H1 (cell line): ENCODE results near the gene EFCAB6. TPM values are rescaled to one million over a fixed set of nuclear protein-coding genes. Genes with fewer than 3 reads are reported as not detected.

Experiments used
- CTCF ChIA-PET: fragments of 300-600 bp; sonication (Branson Sonifier 250); formaldehyde crosslinking; loops from one replicate; lab custom pipeline; 2021; ENCODE audit not compliant: partially characterized antibody; lab: Charles Lee
- POLR2A ChIA-PET: fragments of 300-600 bp; sonication (Branson Sonifier 250); formaldehyde crosslinking; loops from one replicate; lab custom pipeline; 2021; ENCODE audit warnings: inconsistent platforms; ENCODE audit not compliant: partially characterized antibody; lab: Charles Lee
- DNase-seq, 2 experiments: peaks; one replicate each; pipeline versions ENCODE4 v3.0.0 to v3.0.0-alpha.2; 2010 to 2022; ENCODE audit warnings: low spot score in 2 of 2, low read depth in 1 of 2, mixed read lengths in 1 of 2
- FAIRE-seq: peaks from 2 replicates; lab custom pipeline; 2011; peaks lifted over from hg19 to GRCh38; lab: Jason Lieb, UNC
- H2AFZ ChIP-seq: 2 replicates; pipeline ENCODE4 v1.8.1; 2012; ENCODE audit warnings: low read length, inconsistent platforms
- H2AK5ac ChIP-seq: 2 replicates; pipeline ENCODE4 v1.6.1; 2013; ENCODE audit warnings: low read depth, low read length
- H2BK120ac ChIP-seq: replicated peaks from 2 replicates; pipeline ENCODE3; 2013; ENCODE audit warnings: low read depth, low read length, inconsistent platforms
- H2BK12ac ChIP-seq: 2 replicates; pipeline ENCODE4 v1.6.1; 2013; ENCODE audit warnings: low read depth, low read length
- H2BK15ac ChIP-seq: 2 replicates; pipeline ENCODE4 v1.6.1; 2013; ENCODE audit warnings: low read length
- H2BK20ac ChIP-seq: 2 replicates; pipeline ENCODE4 v1.6.1; 2013; ENCODE audit warnings: low read length
- H2BK5ac ChIP-seq: 2 replicates; pipeline ENCODE4 v1.6.1; 2013; ENCODE audit warnings: low read depth, low read length
- H3K14ac ChIP-seq: 2 replicates; pipeline ENCODE4 v1.6.1; 2013; ENCODE audit warnings: inconsistent platforms; ENCODE audit not compliant: insufficient read length
- H3K18ac ChIP-seq: 2 replicates; pipeline ENCODE4 v1.6.1; 2013; ENCODE audit warnings: low read length; ENCODE audit errors: extremely low read depth
- H3K23ac ChIP-seq: 2 replicates; pipeline ENCODE4 v1.6.1; 2013; ENCODE audit warnings: inconsistent platforms; ENCODE audit not compliant: insufficient read length
- H3K23me2 ChIP-seq: 2 replicates; pipeline ENCODE4 v1.6.1; 2013; ENCODE audit warnings: low read depth, low read length
- H3K27ac ChIP-seq: 2 replicates; pipeline ENCODE4 v1.6.1; 2011; ENCODE audit warnings: low read depth, low read length, inconsistent platforms
- H3K27me3 ChIP-seq, 4 experiments: replicated peaks in 1 of 4; 1 replicate in 1 of 4; 2 replicates in 3 of 4; pipeline versions ENCODE4 v1.6.1 to v1.8.1; 2011 to 2013; ENCODE audit warnings: low read length in 3 of 4, mild to moderate bottlenecking in 3 of 4, inconsistent platforms in 2 of 4, mixed read lengths in 2 of 4, moderate library complexity in 1 of 4; ENCODE audit not compliant: control insufficient read depth in 3 of 4, insufficient read depth in 3 of 4; ENCODE audit errors: extremely low read depth in 1 of 4
- H3K36me3 ChIP-seq, 4 experiments: 2 replicates each; pipeline versions ENCODE4 v1.6.1 to v1.8.1; 2011 to 2013; ENCODE audit warnings: mild to moderate bottlenecking in 4 of 4, low read length in 3 of 4, moderate library complexity in 2 of 4, control low read depth in 1 of 4, inconsistent platforms in 1 of 4; ENCODE audit not compliant: insufficient read depth in 4 of 4, control insufficient read depth in 2 of 4
- H3K4ac ChIP-seq: replicated peaks from 2 replicates; pipeline ENCODE3; 2013; ENCODE audit warnings: low read length, low read depth, mixed read lengths, inconsistent platforms; ENCODE audit not compliant: insufficient read length
- H3K4me1 ChIP-seq, 4 experiments: replicated peaks in 1 of 4; 1 replicate in 1 of 4; 2 replicates in 3 of 4; pipeline versions ENCODE4 v1.6.1 to v1.8.1; 2011 to 2013; ENCODE audit warnings: low read length in 3 of 4, inconsistent platforms in 2 of 4, mixed read lengths in 1 of 4; ENCODE audit not compliant: insufficient read depth in 4 of 4, control insufficient read depth in 3 of 4
- H3K4me2 ChIP-seq, 2 experiments: 2 replicates each; pipeline versions ENCODE4 v1.6.1 to v1.8.1; 2011 to 2013; ENCODE audit warnings: low read depth in 2 of 2, low read length in 2 of 2, control low read depth in 1 of 2, inconsistent platforms in 1 of 2, mild to moderate bottlenecking in 1 of 2; ENCODE audit not compliant: insufficient read depth in 1 of 2
- H3K4me3 ChIP-seq, 4 experiments: fragments of 200-600, 300-600 bp in 1 of 4; sonication (generic), shearing (Covaris generic), sonication (Bioruptor Twin) in 1 of 4; 2 replicates each; pipeline versions ENCODE4 v1.5.1 to v1.8.1; 2011 to 2016; ENCODE audit warnings: low read length in 4 of 4, low read depth in 3 of 4, control low read depth in 2 of 4, inconsistent platforms in 2 of 4, mild to moderate bottlenecking in 2 of 4, mixed read lengths in 1 of 4, moderate library complexity in 1 of 4; ENCODE audit not compliant: insufficient read depth in 2 of 4; ENCODE audit errors: extremely low read depth in 1 of 4
- H3K56ac ChIP-seq: replicated peaks from 2 replicates; pipeline ENCODE3; 2013; ENCODE audit warnings: low read depth, mild to moderate bottlenecking, mixed read lengths, low read length, inconsistent platforms; ENCODE audit not compliant: insufficient read length
- H3K79me1 ChIP-seq: 2 replicates; pipeline ENCODE4 v1.6.1; 2013; ENCODE audit warnings: low read depth, low read length, control low read depth
- H3K79me2 ChIP-seq, 2 experiments: 2 replicates each; pipeline versions ENCODE4 v1.6.1 to v1.8.1; 2012 to 2013; ENCODE audit warnings: low read length in 2 of 2, mild to moderate bottlenecking in 2 of 2, inconsistent platforms in 1 of 2; ENCODE audit not compliant: insufficient read depth in 2 of 2, control insufficient read depth in 1 of 2
- H3K9ac ChIP-seq, 4 experiments: replicated peaks in 1 of 4; 1 replicate in 1 of 4; 2 replicates in 3 of 4; pipeline versions ENCODE4 v1.6.1 to v1.8.1; 2011 to 2013; ENCODE audit warnings: low read depth in 3 of 4, low read length in 3 of 4, control low read depth in 2 of 4, mild to moderate bottlenecking in 2 of 4, moderate library complexity in 2 of 4, inconsistent platforms in 1 of 4; ENCODE audit errors: extremely low read depth in 1 of 4
- H3K9me3 ChIP-seq, 2 experiments: 2 replicates each; pipeline versions ENCODE4 v1.6.1 to v1.8.1; 2012 to 2013; ENCODE audit warnings: mild to moderate bottlenecking in 2 of 2, moderate library complexity in 2 of 2, control low read depth in 1 of 2, inconsistent platforms in 1 of 2, low read depth in 1 of 2, low read length in 1 of 2, mixed read lengths in 1 of 2; ENCODE audit not compliant: insufficient read depth in 2 of 2
- H4K20me1 ChIP-seq, 2 experiments: replicated peaks in 1 of 2; 2 replicates each; pipeline versions ENCODE3 to v1.8.1; 2011 to 2013; ENCODE audit warnings: inconsistent platforms in 2 of 2, low read length in 2 of 2, mild to moderate bottlenecking in 1 of 2; ENCODE audit not compliant: insufficient read depth in 2 of 2, control insufficient read depth in 1 of 2
- H4K5ac ChIP-seq: 2 replicates; pipeline ENCODE4 v1.6.1; 2013; ENCODE audit warnings: low read length, low read depth, mixed read lengths, inconsistent platforms; ENCODE audit not compliant: insufficient read length
- H4K8ac ChIP-seq: 2 replicates; pipeline ENCODE4 v1.8.0; 2013; ENCODE audit warnings: mild to moderate bottlenecking, moderate library complexity, low read length, inconsistent platforms; ENCODE audit not compliant: insufficient read depth; ENCODE audit errors: extremely low read depth
- H4K91ac ChIP-seq: replicated peaks from 2 replicates; pipeline ENCODE3; 2013; ENCODE audit warnings: low read length, mixed read lengths, inconsistent platforms; ENCODE audit not compliant: insufficient read length
- ATF2 ChIP-seq: IDR thresholded peaks from 2 replicates; pipeline ENCODE4 v1.6.1; 2012; ENCODE audit warnings: low read length, inconsistent platforms
- BRCA1 ChIP-seq: IDR thresholded peaks from 2 replicates; pipeline ENCODE4 v1.6.1; 2012; ENCODE audit warnings: low read depth, low read length, improper control_type of control experiment
- CBX8 ChIP-seq: fragments of 300-800, 300-1000 bp; sonication (generic); IDR thresholded peaks from 2 replicates; pipeline ENCODE4 v1.7.1; 2016; ENCODE audit warnings: low read depth, low read length, borderline replicate concordance
- CREB1 ChIP-seq: IDR thresholded peaks from 2 replicates; pipeline ENCODE4 v1.6.1; 2012; ENCODE audit warnings: inconsistent platforms
- CTBP2 ChIP-seq: IDR thresholded peaks from 2 replicates; pipeline ENCODE4 v1.7.0; 2011; ENCODE audit warnings: borderline replicate concordance, mild to moderate bottlenecking, moderate library complexity, mixed read lengths, low read length; ENCODE audit not compliant: insufficient read depth, insufficient read length
- MAFK ChIP-seq: IDR thresholded peaks from 2 replicates; pipeline ENCODE4 v1.6.1; 2012; ENCODE audit warnings: low read depth, mild to moderate bottlenecking, improper control_type of control experiment, low read length
- WGBS, 2 experiments: shearing (Covaris generic) in 1 of 2; methylation state at CpG; one replicate each; pipeline versions ENCODE4 v1.1.6 to v1.1.7; 2013 to 2015; ENCODE audit warnings: low lambda C conversion rate in 2 of 2, mixed read lengths in 2 of 2, inconsistent platforms in 1 of 2, low coverage in 1 of 2, missing lambda C conversion rate in 1 of 2; ENCODE audit not compliant: insufficient replicate concordance in 2 of 2, insufficient coverage in 1 of 2, insufficient read length in 1 of 2; ENCODE audit errors: extremely low coverage in 1 of 2, missing lambda C conversion rate in 1 of 2; 5-methylcytosine and 5-hydroxymethylcytosine counted together
- polyA plus RNA-seq, 7 experiments: library from polyadenylated mRNA; depleted of rRNA in 3 of 7; stranded (reverse) in 5 of 7; unstranded in 2 of 7; fragments of >200 nt in 5 of 7; fragments of 200-250 nt in 2 of 7; gene quantifications; 1 replicate in 5 of 7; 2 replicates in 1 of 7; 4 replicates in 1 of 7; pipeline versions ENCODE4 v1.2.1 to v1.2.3, GENCODE V29; 2011 to 2013; ENCODE audit warnings: missing spikeins in 2 of 7, mixed read lengths in 2 of 7
- total RNA-seq: library from RNA; stranded (reverse); fragmentation: NEBNext Ultra II Directional; extraction: Animal tissue kit (Norgen Biotek cat#: 25700); gene quantifications from 2 replicates; pipeline ENCODE4 v1.2.1, GENCODE V29; 2021
- TF ChIP-seq, protein P1 (sequence below): IDR thresholded peaks from 2 replicates; pipeline ENCODE4 v1.6.1; 2012; ENCODE audit warnings: inconsistent platforms

EFCAB6 gene
- total and polyA plus RNA-seq, 2 of the 8 experiments (the other 6 are each of a cell fraction or from before 2014, with no cell fraction given): 0.32 to 1.7 TPM

DNA sequence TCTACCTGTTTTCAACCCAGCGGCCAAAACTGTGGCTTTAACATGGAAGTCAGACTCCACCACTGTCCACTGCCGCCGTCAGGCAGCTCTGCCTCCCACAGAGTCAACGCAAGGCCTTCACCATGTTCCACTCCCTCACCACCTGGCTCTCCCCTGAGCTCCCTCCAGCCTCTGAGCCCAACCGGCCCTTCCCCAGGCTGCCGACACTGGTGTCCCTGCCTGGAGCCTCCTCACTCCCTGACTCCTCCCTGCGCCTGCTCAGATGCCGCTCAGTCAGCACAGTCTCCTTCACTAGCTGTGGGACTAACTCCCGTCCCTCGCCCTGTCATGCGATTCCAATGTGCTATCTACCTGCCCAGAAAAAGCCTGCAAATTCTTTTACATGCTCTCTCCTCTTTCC, 33.9 kb upstream of the EFCAB6 start:
- no peak overlapping the region; the same call in 1 of the 2 replicates for H2BK15ac ChIP-seq
- H3K9me3 ChIP-seq: no peaks in the 10 kb centered on the region
- H4K8ac ChIP-seq: no peak overlapping the region
- TF ChIP-seq BRCA1: no peak
- TF ChIP-seq, protein P1, sequence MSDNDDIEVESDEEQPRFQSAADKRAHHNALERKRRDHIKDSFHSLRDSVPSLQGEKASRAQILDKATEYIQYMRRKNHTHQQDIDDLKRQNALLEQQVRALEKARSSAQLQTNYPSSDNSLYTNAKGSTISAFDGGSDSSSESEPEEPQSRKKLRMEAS: no peak
- TF ChIP-seq CREB1: no peak
- TF ChIP-seq ATF2: no peak
- no peak for TF ChIP-seq CBX8
- TF ChIP-seq MAFK: no peak
- no peak for TF ChIP-seq CTBP2
- TF ChIP-seq, all 59 proteins: peak for 0
- no peak overlapping the region for H2BK12ac ChIP-seq
- no peak overlapping the region for H3K14ac ChIP-seq
- no peak overlapping the region for H2BK20ac ChIP-seq
- ChIA-PET POLR2A (interaction anchor here (1.0 to 3.4 kb wide), 6 partner anchors 12 to 23 kb away, joined by 3 to 12 read pairs (median 4); no protein-coding TSS in a partner anchor), CTCF (interaction anchor here (0.7 to 2.4 kb wide), 10 partner anchors 8 to 68 kb away, joined by 3 to 7 read pairs (median 3); no protein-coding TSS in a partner anchor)
- H4K91ac ChIP-seq: no peak overlapping the region
- no peaks in the 10 kb centered on the region for H3K27me3 ChIP-seq
- H2AFZ ChIP-seq: no peak overlapping the region
- H3K23me2 ChIP-seq: no peaks in the 10 kb centered on the region
- no peak overlapping the region for H3K18ac ChIP-seq
- no peaks in the 10 kb centered on the region for H3K36me3 ChIP-seq
- no peak overlapping the region for H3K27ac ChIP-seq
- H3K9ac ChIP-seq: no peak overlapping the region
- peaks cover 42% of the 10 kb centered on the region for H3K79me1 ChIP-seq
- H3K4me3 ChIP-seq: no peak overlapping the region
- 92% methylated on average over 11 of the region's 11 CpGs; no CpG with 5 or more reads in 1 of the 2 experiments for WGBS, 2 experiments
- no peak overlapping the region for H3K56ac ChIP-seq
- H3K23ac ChIP-seq: no peak overlapping the region
- FAIRE-seq (no peak), DNase-seq (no peak)
- H3K4me2 ChIP-seq: no peak overlapping the region
- H2AK5ac ChIP-seq: no peak overlapping the region
- H2BK120ac ChIP-seq: no peak overlapping the region
- H4K20me1 ChIP-seq: peaks cover 20 to 34% of the 10 kb centered on the region in 2 experiments
- no peak overlapping the region for H3K4ac ChIP-seq
- H2BK5ac ChIP-seq: peak overlapping the region; percentile 31; the same call in 1 of the 2 replicates
- peaks cover 0 to 65% of the 10 kb centered on the region in 2 experiments; a peak in 3 of 4 replicates for H3K79me2 ChIP-seq
- H3K4me1 ChIP-seq: peaks cover 0 to 16% (median 2%) of the 10 kb centered on the region in 4 experiments; a peak in 4 of 7 replicates
- H4K5ac ChIP-seq: no peak overlapping the region
